HG02759 (cell line): ENCODE results near the gene ABCA1.
"Not testable (repeated sequence)": the region's sequence is repeated elsewhere in the genome, so short reads cannot be mapped to it uniquely, and the experiment has no call there.

ENCODE experiments used
- ATAC-seq: cut with Tn5 transposase; IDR thresholded peaks from one replicate; pipeline ENCODE4 v1.9.1; 2021; ENCODE audit warnings: mild to moderate bottlenecking, moderate library complexity; ENCODE audit not compliant: unreplicated experiment

The ABCA1 gene

DNA sequence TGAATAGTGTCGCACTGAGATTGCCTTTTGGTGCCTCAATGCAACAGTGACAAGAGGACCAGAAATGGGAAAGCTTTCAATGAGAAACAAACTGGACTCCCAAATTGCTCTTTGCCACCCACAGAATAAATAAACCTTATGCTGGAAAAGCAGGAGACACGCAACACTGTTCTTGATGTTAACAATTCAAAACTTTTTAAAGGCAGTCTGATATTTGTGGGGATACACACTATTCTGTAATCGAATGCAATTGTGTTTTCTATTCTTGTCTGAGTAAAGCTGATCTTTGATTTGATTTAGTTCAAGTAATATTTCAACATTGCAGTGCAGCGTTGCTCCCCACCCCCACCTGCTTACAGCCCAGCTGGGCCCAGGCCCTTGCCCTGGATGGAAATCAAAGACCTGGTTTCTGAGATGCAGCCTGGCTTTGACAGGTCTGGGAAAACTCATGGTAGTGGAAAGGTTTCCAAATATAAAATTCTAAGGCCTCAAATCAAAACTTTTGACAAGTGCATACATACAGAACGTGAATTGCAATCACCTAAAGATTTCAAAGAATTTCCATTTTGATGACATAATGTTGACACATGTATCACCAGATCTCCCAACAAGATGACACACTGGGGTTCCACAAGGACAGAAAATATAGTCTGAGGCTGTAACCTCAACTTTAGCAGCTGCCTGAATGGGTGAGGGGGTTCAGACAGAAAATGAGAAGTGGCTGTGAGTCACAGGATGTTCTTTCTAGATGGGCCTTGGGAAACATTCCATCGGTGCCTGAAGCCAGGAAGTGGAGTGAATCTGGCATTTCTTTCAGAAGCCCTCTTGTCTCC, 55.1 kb downstream of the ABCA1 start:
- ATAC-seq = no peak

DNA sequence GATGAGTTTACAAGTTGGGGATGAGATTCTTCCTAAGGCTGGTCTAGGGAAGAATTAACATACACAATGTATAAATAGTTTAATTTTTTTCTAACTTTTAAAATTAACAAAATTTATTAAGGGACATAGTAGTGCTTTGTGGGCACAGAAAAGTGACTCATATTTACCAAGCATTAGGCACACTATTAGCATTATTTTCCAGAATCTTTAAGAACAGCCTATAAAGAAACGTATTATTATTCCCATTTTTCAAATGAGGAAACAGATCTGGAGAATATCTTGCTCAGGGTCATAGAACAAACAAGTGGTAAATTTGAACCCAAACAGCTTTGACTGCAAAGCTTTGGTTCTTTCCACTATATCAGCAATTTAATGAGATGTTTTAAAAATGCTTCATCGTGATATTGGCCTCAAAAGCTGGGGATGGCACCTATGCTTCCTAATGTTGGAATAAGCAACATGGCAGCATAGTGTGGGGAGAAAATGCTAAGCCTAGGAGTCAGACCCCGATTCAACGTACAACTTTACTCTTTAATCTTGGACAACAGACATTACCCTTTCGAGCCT, 55.9 kb downstream of the ABCA1 start:
- ATAC-seq = no peak

DNA sequence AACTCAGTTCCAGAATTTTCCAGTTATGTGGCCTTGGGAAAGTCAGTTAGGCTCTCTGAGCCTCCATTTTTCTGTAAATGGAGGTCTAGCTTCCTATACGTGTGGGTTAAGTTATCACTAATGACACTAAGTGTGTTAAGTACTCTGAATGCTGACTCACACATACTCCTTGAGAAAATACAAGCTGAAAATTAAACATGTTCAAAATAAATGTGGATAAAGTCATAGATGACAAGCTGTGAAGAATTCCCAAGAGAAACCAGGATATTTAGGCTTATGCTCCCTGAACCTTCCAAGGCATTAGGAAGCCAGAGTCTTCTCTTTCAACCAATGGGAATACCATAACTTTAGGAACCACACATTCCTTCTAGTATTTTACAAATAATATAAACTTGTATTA, 58.1 kb downstream of the ABCA1 start:
- no peak for ATAC-seq

- ATAC-seq = peak; percentile 90
Measured at GRCh38 chr9:104868687-104869404, 59.1 kb downstream of the ABCA1 start.

GRCh38 chr9:104868303-104868686, 59.7 kb downstream of the ABCA1 start:
- ATAC-seq = no peak

- ATAC-seq = no peak
Measured at GRCh38 chr9:104866191-104866590, 61.8 kb downstream of the ABCA1 start.

- no peak for ATAC-seq
Measured at GRCh38 chr9:104864675-104865104, 63.3 kb downstream of the ABCA1 start.

DNA sequence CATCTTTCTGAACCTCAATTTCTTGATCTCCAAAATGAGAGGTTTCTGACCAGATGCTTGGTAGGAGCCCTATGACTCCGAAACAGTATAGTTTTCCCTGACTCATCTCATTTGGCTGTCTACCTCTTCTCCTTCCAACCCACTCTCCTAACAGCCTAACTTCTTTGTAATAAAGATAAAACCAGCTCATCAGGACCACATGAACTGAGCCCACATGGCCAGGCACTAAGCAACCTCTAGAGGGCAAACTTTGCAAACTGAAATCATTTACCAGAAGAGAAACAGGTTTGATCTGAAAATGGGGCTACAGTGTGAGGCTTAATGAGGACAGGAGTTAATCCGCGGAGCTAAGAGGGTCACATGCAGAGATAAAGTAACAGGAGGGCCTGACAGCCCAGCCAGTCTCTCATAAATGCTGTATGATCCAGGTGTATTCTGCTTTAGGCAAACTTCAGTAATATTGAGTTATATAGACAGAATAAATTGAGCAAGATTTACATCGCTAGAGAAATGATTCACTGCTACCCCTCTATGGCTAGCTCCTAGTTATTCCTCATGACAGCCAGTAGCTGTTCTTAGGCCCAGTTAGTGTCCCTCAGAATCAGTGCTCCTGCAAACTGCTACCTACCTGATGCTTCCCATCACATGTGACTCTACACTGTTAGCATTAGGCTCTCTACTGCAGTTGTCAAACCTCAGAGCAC, 64.6 kb downstream of the ABCA1 start:
- peak; percentile 79 for ATAC-seq

DNA sequence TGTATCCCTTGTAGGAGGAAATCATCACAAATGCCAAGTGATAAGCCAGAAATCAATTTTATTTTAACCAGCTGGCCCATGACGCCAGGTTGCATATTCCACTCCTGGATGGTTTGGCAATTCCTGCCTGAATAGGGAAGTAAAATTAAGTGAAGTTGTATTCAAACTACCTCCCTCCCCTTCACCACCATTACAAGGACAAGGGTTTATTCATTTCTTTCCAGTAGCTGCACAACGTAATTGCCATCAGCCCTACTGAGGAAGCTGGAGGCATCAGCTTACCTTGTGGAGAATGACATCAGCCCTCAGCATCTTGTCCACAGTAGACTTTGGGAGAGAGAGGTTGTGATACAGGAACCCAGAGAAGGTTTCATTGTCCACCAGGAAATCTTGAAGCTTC, 66.6 kb downstream of the ABCA1 start:
- ATAC-seq = no peak

DNA sequence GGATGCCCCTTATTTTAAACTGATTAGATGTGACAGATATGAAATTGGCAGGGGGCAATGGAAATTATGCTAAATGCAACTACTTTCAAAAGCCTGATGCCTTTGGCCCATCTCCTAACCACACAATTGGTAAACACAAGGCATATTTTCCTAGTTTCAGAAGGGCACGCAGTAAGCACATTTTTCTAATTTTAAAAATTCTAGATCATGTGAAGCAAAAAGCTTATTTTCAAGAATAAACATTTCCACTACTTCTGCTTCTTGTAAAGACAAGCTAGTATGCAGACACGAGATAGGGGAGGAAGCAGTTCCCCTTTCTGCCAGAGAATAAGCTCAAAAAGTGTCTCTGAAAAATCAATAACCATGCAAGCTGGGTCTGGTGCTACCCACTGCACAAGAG, 67.7 kb downstream of the ABCA1 start:
- ATAC-seq = peak; percentile 38

GRCh38 chr9:104858846-104859245, 69.1 kb downstream of the ABCA1 start:
- no peak for ATAC-seq

- ATAC-seq = no peak
Measured at GRCh38 chr9:104858271-104858670, 69.7 kb downstream of the ABCA1 start.

DNA sequence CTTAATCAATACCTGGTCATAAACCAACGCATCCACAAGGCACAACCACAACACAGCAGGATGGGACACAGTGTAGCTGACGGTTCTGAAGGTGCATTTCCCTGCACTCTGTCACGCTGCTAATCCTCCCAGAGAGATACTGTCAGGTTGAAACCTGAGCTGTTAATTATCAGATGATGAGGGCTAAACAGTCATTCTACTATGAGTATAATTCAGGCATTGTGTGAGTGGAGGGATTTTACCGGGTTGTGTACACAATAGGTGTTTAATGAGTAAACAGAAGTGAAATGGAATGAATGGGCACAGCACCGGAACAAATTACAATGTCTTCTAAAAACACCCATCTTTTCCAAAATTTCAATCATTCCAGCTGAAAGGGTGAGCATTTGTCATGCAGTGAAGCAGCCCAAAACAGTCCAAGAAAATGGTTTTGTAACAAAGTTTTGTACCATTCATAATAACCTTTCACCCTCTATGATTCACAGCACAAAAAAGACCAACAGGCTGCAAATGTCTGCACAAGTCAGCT, 71.5 kb downstream of the ABCA1 start:
- ATAC-seq = no peak

GRCh38 chr9:104855807-104856206, 72.1 kb downstream of the ABCA1 start:
- ATAC-seq = no peak

DNA sequence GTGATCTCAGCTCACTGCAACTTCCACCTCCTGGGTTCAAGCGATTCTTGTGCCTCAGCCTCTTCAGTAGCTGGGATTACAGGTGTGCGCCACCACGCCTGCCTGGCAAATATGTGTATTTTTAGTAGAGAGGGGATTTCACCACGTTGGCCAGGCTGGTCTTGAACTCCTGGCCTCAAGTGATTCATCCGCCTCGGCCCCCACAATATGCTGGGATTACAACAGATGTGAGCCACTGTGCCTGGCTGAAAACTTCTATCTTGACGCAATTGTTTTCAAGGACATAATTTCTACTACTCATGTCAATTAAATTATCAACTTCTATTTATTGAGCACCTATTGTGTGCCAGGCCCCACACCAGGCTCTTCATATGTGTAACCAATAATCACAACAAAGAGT, 72.7 kb downstream of the ABCA1 start:
- not testable (repeated sequence) for ATAC-seq

- ATAC-seq = no peak
Measured at GRCh38 chr9:104854613-104855012, 73.3 kb downstream of the ABCA1 start.

DNA sequence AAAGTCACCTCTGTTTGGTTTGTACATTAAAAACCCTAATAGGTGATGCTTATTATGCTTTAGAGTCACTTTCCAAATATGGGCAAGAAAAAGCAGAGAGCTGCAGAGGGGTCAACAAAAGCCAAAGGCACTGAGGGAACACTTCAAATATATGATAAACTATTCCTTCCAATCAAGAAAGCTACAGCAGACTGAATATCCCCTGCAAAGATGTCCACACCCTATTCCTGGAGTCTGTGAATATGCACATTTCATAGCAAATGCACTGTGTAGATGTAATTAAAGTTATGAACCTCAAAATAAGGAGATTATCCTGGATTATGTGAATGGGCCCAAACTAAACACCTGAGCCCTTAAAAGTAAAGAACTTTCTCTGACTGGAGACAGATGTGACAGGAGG, 74.3 kb downstream of the ABCA1 start:
- no peak for ATAC-seq

- ATAC-seq = no peak
Measured at GRCh38 chr9:104853159-104853558, 74.8 kb downstream of the ABCA1 start.

GRCh38 chr9:104851546-104851920, 76.4 kb downstream of the ABCA1 start:
- ATAC-seq = no peak

DNA sequence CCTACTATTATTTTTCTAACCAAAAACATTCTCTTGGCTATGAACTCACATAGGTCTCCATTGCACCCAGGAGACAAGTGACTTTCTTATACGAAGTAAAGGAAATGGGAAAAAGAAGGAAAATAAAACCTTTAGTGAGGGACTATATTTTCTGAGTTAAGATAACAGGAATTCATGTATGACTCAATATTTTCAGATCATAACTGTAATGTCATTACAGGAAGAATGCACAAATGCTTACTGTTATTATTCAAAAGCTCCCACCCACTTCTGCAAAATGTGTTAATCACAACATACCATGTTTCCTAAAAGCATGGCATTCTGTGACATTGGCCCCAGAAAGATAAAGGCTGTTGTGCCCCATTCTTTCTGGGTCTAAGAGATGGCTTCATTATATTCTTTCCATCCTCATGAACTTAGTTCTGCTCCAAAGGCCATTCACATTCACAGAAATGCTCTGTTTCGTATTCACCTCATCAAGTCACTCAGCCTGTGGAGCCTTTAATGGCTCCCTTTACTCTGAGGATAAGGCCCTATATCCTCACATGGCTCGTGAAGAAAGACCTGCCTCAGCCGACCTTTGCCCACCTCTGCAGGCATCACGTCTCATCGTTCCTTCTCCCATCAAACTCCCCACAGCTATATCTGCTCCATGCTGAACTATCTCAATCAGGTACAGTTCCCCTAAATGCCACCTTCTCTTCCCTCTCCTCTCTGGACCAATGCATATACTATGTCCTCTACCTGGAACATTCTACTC, 77.0 kb downstream of the ABCA1 start:
- ATAC-seq = no peak
